Keratinocyte (primary cell): Measurements from ENCODE around the gene BCL6B. TPM values are rescaled to one million over a fixed set of nuclear protein-coding genes. Genes with fewer than 3 reads are reported as not detected.
"Not testable (repeated sequence)": the region's sequence is repeated elsewhere in the genome, so short reads cannot be mapped to it uniquely, and the experiment has no call there.

Experiments used
- DNase-seq: peaks from one replicate; pipeline ENCODE4 v3.0.0-alpha.2; 2011; ENCODE audit warnings: low read depth, missing footprints, low spot score
- FAIRE-seq: peaks from 2 replicates; lab custom pipeline; 2011; peaks lifted over from hg19 to GRCh38; lab: Jason Lieb, UNC
- H2AFZ ChIP-seq: 2 replicates; pipeline ENCODE4 v1.6.0; 2012; ENCODE audit warnings: low read length, control low read depth, inconsistent platforms; ENCODE audit not compliant: control insufficient read depth
- H3K27ac ChIP-seq: 2 replicates; pipeline ENCODE4 v1.5.1; 2011; ENCODE audit warnings: low read length; ENCODE audit not compliant: control insufficient read depth, insufficient read depth
- H3K27me3 ChIP-seq: 3 replicates; pipeline ENCODE4 v1.6.0; 2011; ENCODE audit warnings: low read length; ENCODE audit not compliant: control insufficient read depth, insufficient read depth; ENCODE audit errors: extremely low read depth
- H3K36me3 ChIP-seq, 2 experiments: 2 replicates in 1 of 2; 3 replicates in 1 of 2; pipeline ENCODE4 v1.5.1; 2011; ENCODE audit warnings: low read length in 2 of 2, mild to moderate bottlenecking in 1 of 2; ENCODE audit not compliant: control insufficient read depth in 2 of 2, insufficient read depth in 2 of 2; ENCODE audit errors: extremely low read depth in 1 of 2
- H3K4me1 ChIP-seq: 3 replicates; pipeline ENCODE4 v1.5.1; 2011; ENCODE audit warnings: low read length; ENCODE audit not compliant: control insufficient read depth, insufficient read depth; ENCODE audit errors: extremely low read depth
- H3K4me2 ChIP-seq: 3 replicates; pipeline ENCODE4 v1.6.0; 2011; ENCODE audit warnings: low read depth, low read length; ENCODE audit not compliant: control insufficient read depth, insufficient read depth; ENCODE audit errors: extremely low read depth
- H3K4me3 ChIP-seq, 3 experiments: fragments of 200-600 bp in 1 of 3; sonication (generic) in 1 of 3; 2 replicates in 2 of 3; 3 replicates in 1 of 3; pipeline ENCODE4 v1.5.1; 2011 to 2016; ENCODE audit warnings: low read length in 3 of 3, mild to moderate bottlenecking in 3 of 3, control low read depth in 2 of 3, inconsistent platforms in 1 of 3, low read depth in 1 of 3, mixed read lengths in 1 of 3, mixed run types in 1 of 3, moderate library complexity in 1 of 3; ENCODE audit not compliant: control insufficient read depth in 2 of 3, insufficient read depth in 2 of 3; ENCODE audit errors: extremely low read depth in 1 of 3
- H3K79me2 ChIP-seq: 2 replicates; pipeline ENCODE4 v1.6.0; 2012; ENCODE audit warnings: low read length; ENCODE audit not compliant: control insufficient read depth, insufficient read depth
- H3K9ac ChIP-seq: 3 replicates; pipeline ENCODE4 v1.6.0; 2011; ENCODE audit warnings: low read length; ENCODE audit not compliant: control insufficient read depth, insufficient read depth; ENCODE audit errors: extremely low read depth
- H3K9me1 ChIP-seq: 3 replicates; pipeline ENCODE4 v1.6.0; 2011; ENCODE audit warnings: low read length; ENCODE audit not compliant: control insufficient read depth, insufficient read depth; ENCODE audit errors: extremely low read depth
- H3K9me3 ChIP-seq: 2 replicates; pipeline ENCODE4 v1.5.1; 2012; ENCODE audit warnings: low read depth, low read length; ENCODE audit not compliant: control insufficient read depth
- H4K20me1 ChIP-seq: 3 replicates; pipeline ENCODE4 v1.6.0; 2011; ENCODE audit warnings: low read length; ENCODE audit not compliant: control insufficient read depth, insufficient read depth; ENCODE audit errors: extremely low read depth
- EZH2 ChIP-seq: IDR thresholded peaks from one replicate; pipeline ENCODE4 v1.6.1; 2012; ENCODE audit warnings: inconsistent platforms, mild to moderate bottlenecking, low read length, moderate library complexity
- dilution Hi-C: fragments of 300-500 bp; cut with MboI; formaldehyde crosslinking; loops from one replicate; pipeline ENCODE4 v1.7.0; 2020; ENCODE audit warnings: low sequenced_read_pairs; ENCODE audit not compliant: extremely low pct_ligation_motif_present
- polyA plus RNA-seq, 5 experiments: library from polyadenylated mRNA; depleted of rRNA in 3 of 5; stranded (reverse) in 3 of 5; stranded (forward) in 1 of 5; unstranded in 1 of 5; fragments of >200 nt; gene quantifications; 1 replicate in 1 of 5; 2 replicates in 3 of 5; 3 replicates in 1 of 5; pipeline versions ENCODE4 v1.2.1 to v1.2.3, GENCODE V29; 2011 to 2012; ENCODE audit warnings: missing spikeins in 2 of 5, low read depth in 1 of 5, low replicate concordance in 1 of 5
- TF ChIP-seq, protein P1 (sequence below), 3 experiments: IDR thresholded peaks in 1 of 3; conservative IDR thresholded peaks in 1 of 3; optimal IDR thresholded peaks in 1 of 3; 2 replicates in 2 of 3; 3 replicates in 1 of 3; pipeline versions ENCODE3 to v1.5.1; 2011; ENCODE audit warnings: low read length in 3 of 3, mild to moderate bottlenecking in 3 of 3, moderate library complexity in 2 of 3, control low read depth in 1 of 3, inconsistent platforms in 1 of 3; ENCODE audit not compliant: insufficient read depth in 2 of 3; ENCODE audit errors: extremely low read depth in 1 of 3

BCL6B gene
- polyA plus RNA-seq, 1 donor (not counting 4 experiments of a cell fraction or from before 2014, with no cell fraction given), result not detected

DNA sequence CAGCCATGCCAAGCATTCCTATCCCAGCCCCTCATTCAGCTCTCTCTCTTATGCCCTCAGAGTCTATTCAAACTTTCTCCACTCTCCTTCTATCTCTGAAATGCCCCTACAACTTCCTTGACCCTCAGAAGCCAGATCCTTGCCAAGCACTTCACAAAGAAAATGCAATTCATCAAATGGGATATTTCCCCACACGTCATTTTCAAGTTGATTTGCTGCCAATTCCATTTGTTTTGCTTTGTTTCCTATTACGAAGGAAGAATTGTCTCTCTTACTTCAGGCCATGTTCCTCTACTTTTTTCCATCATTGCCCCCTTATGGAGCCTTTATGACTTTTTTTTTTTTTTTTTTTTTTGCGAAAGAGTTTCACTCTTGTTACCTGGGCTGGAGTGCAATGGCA, 36.2 kb upstream of the BCL6B start:
- DNase-seq, result no peak
- H3K4me2 ChIP-seq, result no peak overlapping the region
- no peak for TF ChIP-seq EZH2
- TF ChIP-seq, protein P1, sequence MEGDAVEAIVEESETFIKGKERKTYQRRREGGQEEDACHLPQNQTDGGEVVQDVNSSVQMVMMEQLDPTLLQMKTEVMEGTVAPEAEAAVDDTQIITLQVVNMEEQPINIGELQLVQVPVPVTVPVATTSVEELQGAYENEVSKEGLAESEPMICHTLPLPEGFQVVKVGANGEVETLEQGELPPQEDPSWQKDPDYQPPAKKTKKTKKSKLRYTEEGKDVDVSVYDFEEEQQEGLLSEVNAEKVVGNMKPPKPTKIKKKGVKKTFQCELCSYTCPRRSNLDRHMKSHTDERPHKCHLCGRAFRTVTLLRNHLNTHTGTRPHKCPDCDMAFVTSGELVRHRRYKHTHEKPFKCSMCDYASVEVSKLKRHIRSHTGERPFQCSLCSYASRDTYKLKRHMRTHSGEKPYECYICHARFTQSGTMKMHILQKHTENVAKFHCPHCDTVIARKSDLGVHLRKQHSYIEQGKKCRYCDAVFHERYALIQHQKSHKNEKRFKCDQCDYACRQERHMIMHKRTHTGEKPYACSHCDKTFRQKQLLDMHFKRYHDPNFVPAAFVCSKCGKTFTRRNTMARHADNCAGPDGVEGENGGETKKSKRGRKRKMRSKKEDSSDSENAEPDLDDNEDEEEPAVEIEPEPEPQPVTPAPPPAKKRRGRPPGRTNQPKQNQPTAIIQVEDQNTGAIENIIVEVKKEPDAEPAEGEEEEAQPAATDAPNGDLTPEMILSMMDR (optimal IDR thresholded peaks at IDR 0.05 in 1 of 3, IDR thresholded peaks at IDR 0.05 in 1 of 3, conservative IDR thresholded peaks at IDR 0.05 in 1 of 3; ENCODE audit: extremely low read depth in 1 of 3, insufficient read depth in 2 of 3, low read length in 3 of 3), result no peak
- no peaks in the 10 kb centered on the region for H4K20me1 ChIP-seq
- H3K9ac ChIP-seq, result no peak overlapping the region
- dilution Hi-C loops, result no loop called here
- H3K79me2 ChIP-seq, result no peaks in the 10 kb centered on the region
- no peaks in the 10 kb centered on the region for H3K27me3 ChIP-seq
- FAIRE-seq, result no peak
- H3K36me3 ChIP-seq, result no peaks in the 10 kb centered on the region
- no peak overlapping the region for H2AFZ ChIP-seq
- H3K9me1 ChIP-seq, result no peaks in the 10 kb centered on the region
- no peak overlapping the region for H3K27ac ChIP-seq
- H3K4me1 ChIP-seq, result no peaks in the 10 kb centered on the region
- H3K4me3 ChIP-seq, result no peak overlapping the region
- no peaks in the 10 kb centered on the region for H3K9me3 ChIP-seq

DNA sequence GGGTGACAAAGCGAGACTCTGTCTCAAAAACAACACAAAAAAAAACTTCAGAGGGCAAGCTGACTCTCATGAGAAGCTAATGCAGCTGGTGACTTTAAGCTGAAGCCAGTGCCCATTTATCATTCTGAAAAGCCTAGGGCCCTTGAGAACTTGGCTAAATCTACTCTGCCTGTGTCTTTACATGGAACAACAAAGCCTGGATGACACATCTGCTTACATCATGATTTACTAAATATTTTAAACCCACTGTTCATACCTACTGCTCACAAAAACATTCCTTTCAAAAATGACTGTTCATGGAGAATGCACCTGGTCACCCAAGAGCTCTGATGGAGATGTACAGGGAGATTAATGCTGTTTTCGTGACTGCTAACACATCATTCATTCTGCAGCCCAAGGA, 33.1 kb upstream of the BCL6B start:
- Histone ChIP-seq H3K36me3 (no peaks in the 10 kb centered on the region), H3K4me2 (no peak overlapping the region), H3K9ac (no peak overlapping the region), H3K27ac (no peak overlapping the region), H3K9me3 (no peaks in the 10 kb centered on the region), H4K20me1 (no peaks in the 10 kb centered on the region), H3K79me2 (no peaks in the 10 kb centered on the region), H3K4me1 (peaks cover under 1% of the 10 kb centered on the region), H3K27me3 (no peaks in the 10 kb centered on the region), H3K4me3 (no peak overlapping the region), H3K9me1 (no peaks in the 10 kb centered on the region), H2AFZ (no peak overlapping the region)
- TF ChIP-seq, protein P1 (optimal IDR thresholded peaks at IDR 0.05 in 1 of 3, IDR thresholded peaks at IDR 0.05 in 1 of 3, conservative IDR thresholded peaks at IDR 0.05 in 1 of 3; ENCODE audit: extremely low read depth in 1 of 3, insufficient read depth in 2 of 3, low read length in 3 of 3), result no peak
- no peak for TF ChIP-seq EZH2
- no peak for DNase-seq
- FAIRE-seq, result no peak
- dilution Hi-C loops, result no loop called here

DNA sequence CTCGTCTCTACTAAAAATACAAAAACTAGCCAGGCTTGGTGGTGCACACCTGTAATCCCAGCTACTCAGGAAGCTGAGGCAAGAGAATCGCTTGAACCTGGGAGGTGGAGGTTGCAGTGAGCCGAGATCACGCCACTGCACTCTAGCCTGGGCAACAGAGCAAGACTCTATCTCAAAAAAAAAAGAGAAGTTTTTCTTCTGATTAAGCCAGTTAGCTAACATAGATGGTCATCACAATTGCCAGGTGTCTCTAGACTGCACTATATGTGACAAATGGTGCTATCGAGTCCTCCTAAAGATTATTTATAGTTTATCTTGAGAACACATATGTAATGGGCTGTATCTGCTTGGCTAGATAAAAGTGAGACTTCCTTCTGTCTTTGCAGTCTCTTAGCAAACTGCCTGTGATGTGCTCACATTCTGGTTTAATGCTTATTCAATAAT, 29.2 kb upstream of the BCL6B start:
- H3K27ac ChIP-seq, H3K36me3 ChIP-seq, H3K9me1 ChIP-seq, H3K9me3 ChIP-seq, H3K27me3 ChIP-seq, H3K4me1 ChIP-seq, DNase-seq, H2AFZ ChIP-seq, H3K9ac ChIP-seq, FAIRE-seq, H3K4me2 ChIP-seq, H3K79me2 ChIP-seq, H4K20me1 ChIP-seq, dilution Hi-C loops, H3K4me3 ChIP-seq: not testable (repeated sequence)
